ENCODE measurements around the gene CASZ1. TPM values are rescaled to one million over a fixed set of nuclear protein-coding genes. Genes with fewer than 3 reads are reported as not detected.

CASZ1 gene
- total RNA-seq, 1 experiment from 2014 or later = 3.9 TPM

DNA sequence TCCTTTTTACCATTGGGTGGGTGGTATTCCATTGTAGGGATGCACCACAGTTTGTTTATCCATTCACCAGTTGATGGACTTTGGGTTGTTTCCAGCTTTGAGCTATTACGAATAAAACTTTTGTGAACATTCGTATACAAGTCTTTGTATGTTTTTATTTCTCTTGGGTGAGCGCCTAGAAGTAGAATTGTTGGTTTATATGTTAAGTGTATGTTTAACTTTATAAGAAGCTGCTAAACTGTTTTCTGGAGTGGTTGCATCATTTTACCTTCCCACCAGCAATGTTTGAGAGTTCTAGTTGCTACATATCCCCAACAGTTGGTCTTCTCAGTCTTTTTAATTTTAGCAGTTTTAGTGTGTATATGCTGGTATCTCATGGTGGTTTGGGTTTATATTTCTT, 189.2 kb downstream of the CASZ1 start:
- no peak overlapping the region for H3K56ac ChIP-seq (ENCODE audit: insufficient read length, low read depth, low read length)
- H3T11ph ChIP-seq (ENCODE audit: low read length) = no peak overlapping the region
- TF ChIP-seq, protein P1, sequence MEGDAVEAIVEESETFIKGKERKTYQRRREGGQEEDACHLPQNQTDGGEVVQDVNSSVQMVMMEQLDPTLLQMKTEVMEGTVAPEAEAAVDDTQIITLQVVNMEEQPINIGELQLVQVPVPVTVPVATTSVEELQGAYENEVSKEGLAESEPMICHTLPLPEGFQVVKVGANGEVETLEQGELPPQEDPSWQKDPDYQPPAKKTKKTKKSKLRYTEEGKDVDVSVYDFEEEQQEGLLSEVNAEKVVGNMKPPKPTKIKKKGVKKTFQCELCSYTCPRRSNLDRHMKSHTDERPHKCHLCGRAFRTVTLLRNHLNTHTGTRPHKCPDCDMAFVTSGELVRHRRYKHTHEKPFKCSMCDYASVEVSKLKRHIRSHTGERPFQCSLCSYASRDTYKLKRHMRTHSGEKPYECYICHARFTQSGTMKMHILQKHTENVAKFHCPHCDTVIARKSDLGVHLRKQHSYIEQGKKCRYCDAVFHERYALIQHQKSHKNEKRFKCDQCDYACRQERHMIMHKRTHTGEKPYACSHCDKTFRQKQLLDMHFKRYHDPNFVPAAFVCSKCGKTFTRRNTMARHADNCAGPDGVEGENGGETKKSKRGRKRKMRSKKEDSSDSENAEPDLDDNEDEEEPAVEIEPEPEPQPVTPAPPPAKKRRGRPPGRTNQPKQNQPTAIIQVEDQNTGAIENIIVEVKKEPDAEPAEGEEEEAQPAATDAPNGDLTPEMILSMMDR (conservative IDR thresholded peaks at IDR 0.05) = no peak
- H3K9me3 ChIP-seq (ENCODE audit: control insufficient read depth, low read depth, low read length) = no peaks in the 10 kb centered on the region
- no peaks in the 10 kb centered on the region for H3K4me1 ChIP-seq (ENCODE audit: insufficient read depth, low read length)
- H3K23ac ChIP-seq (ENCODE audit: insufficient read length, low read depth, low read length) = no peak overlapping the region
- Mint-ChIP-seq H3K4me3 (no peak overlapping the region), H3K36me3 (ENCODE audit: insufficient read depth in 1 of 3, low read depth in 3 of 3) (no peaks in the 10 kb centered on the region; a peak in 1 of 7 replicates), H3K27me3 (ENCODE audit: low read depth) (no peaks in the 10 kb centered on the region), H3K27ac (no peak overlapping the region), H3K4me1 (peaks cover 17 to 18% of the 10 kb centered on the region in 2 experiments), H3K9me3 (no peaks in the 10 kb centered on the region)
- no peak overlapping the region for H3K14ac ChIP-seq (ENCODE audit: insufficient read depth, low read length)
- no peaks in the 10 kb centered on the region for H3K79me1 ChIP-seq (ENCODE audit: insufficient read depth, low read depth, low read length, poor library complexity, severe bottlenecking)
- no peaks in the 10 kb centered on the region for H3K23me2 ChIP-seq (ENCODE audit: insufficient read length, low read depth, low read length, poor library complexity, severe bottlenecking)
- WGBS (ENCODE audit: extremely low coverage, insufficient read length, low lambda C conversion rate) = no CpG with 5 or more reads among the region's 3 CpGs
- no peak for DNase-seq
- no peak overlapping the region for H3K27ac ChIP-seq (ENCODE audit: insufficient read length, low read depth, low read length)
- H3K79me2 ChIP-seq (ENCODE audit: insufficient read depth, low read length) = no peaks in the 10 kb centered on the region
- no peak overlapping the region for H2BK5ac ChIP-seq (ENCODE audit: insufficient read length, low read length)
- no peak overlapping the region for H3K4me2 ChIP-seq (ENCODE audit: insufficient read depth, insufficient read length, low read length)
- H2BK15ac ChIP-seq (ENCODE audit: low read depth, low read length) = no peak overlapping the region
- H4K20me1 ChIP-seq (ENCODE audit: control insufficient read depth, insufficient read depth, insufficient read length) = peaks cover 2% of the 10 kb centered on the region
- no peak overlapping the region for H2BK12ac ChIP-seq (ENCODE audit: insufficient read length, low read depth, low read length)
- H2AK5ac ChIP-seq (ENCODE audit: insufficient read length, low read length) = no peak overlapping the region
- no peak overlapping the region for H4K91ac ChIP-seq (ENCODE audit: insufficient read length, low read depth, low read length)
- H3K27me3 ChIP-seq (ENCODE audit: insufficient read depth, low read length) = no peaks in the 10 kb centered on the region
- no peak overlapping the region for H4K5ac ChIP-seq (ENCODE audit: insufficient read length, low read depth, low read length)
- H3K18ac ChIP-seq (ENCODE audit: insufficient read length, low read depth, low read length) = no peak overlapping the region
- H2BK120ac ChIP-seq (ENCODE audit: low read depth, low read length, poor library complexity, severe bottlenecking) = no peak overlapping the region
- H3K4ac ChIP-seq (ENCODE audit: low read depth, low read length) = no peak overlapping the region
- no peak overlapping the region for H3K9ac ChIP-seq (ENCODE audit: extremely low read depth, insufficient read length, low read length)
- H4K8ac ChIP-seq (replicated peaks; ENCODE audit: insufficient read length, low read depth, low read length) = no peak overlapping the region
- H2BK20ac ChIP-seq (ENCODE audit: low read depth, low read length, poor library complexity, severe bottlenecking) = no peak overlapping the region
- H2AFZ ChIP-seq (ENCODE audit: low read length) = no peak overlapping the region

All from H9 (cell line).